T-helper 1 cell treated with Interleukin-12 subunit alpha and Interleukin-12 subunit beta and Interleukin-4 antibody, amounts not matched to agents 30 ng/mL and 1 ng/mL, for 36 hours (primary cell): Measurements from ENCODE around the gene DUSP2. TPM values are rescaled to one million over a fixed set of nuclear protein-coding genes. Genes with fewer than 3 reads are reported as not detected.

Experiments used
- intact Hi-C: fragments of 100-400 bp; cut with micrococcal nuclease; formaldehyde crosslinking; loops from one replicate; pipeline ENCODE4 v1.15.1; 2024
- total RNA-seq: library from RNA; stranded (reverse); gene quantifications from 2 replicates; pipeline ENCODE4 v1.2.3, GENCODE V29; 2022

DUSP2 gene
- total RNA-seq, 1 donor from 2014 or later = 74.7 TPM

DNA sequence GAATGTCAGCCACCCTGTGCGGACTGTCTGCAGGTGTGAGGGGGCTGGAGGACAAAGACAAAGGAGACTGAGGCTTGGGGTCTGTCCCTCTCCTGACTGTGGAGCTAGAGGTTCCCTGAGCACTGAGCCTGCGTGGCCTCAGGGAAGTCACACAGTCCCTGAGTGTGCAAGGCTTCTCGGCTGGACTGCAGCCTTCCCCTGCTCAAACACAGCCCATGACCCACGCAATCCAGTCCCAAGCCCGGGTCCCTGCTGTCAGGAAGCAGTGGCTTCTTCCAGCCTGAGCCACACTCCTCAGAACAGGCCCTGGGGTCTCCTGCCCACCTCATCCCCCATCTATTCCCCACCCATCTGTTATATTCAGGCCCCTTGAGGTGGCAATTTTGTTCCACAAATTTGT is 9.6 kb downstream of the DUSP2 start:
- intact Hi-C loops = no loop called here

DNA sequence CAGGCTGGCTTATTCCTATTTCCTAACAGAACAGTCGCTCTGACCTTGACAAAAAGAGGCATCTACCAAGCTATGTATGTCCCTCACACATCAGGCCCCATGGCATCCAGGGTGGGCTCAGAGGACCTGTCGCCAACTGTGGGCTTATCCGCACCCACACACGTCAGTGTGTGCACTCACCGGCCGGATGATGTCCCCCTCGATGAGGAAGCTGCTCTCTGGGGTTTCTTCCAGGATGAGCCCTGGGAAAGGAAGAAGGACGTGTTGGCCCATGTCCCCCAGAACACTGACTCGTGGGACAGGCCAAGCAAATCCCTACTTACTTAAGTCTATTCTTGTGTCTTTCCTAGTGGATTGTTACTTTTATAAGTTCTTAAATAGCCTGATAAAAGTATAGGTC is 10.1 kb downstream of the DUSP2 start:
- intact Hi-C loops = no loop called here

DNA sequence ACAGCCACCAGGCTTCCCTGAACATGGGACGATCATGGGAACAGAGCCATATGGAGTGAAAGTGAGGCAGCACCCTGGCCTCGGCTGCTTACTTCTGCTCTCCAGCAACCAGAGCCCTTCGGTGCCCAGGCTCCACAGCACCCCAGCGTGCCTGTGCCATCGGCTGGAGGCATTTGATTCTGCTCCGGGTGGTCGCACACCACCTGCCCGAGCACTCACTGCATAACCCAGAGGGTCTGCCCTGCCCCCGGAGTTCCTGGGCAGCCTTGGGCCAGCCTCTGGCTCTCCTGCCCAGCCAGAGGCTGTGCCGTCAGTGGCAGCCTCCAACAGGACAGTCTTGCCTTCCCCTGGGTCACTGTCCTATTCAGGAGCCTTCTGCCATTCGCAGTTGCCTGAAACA is 10.8 kb downstream of the DUSP2 start:
- intact Hi-C loops = no loop called here

DNA sequence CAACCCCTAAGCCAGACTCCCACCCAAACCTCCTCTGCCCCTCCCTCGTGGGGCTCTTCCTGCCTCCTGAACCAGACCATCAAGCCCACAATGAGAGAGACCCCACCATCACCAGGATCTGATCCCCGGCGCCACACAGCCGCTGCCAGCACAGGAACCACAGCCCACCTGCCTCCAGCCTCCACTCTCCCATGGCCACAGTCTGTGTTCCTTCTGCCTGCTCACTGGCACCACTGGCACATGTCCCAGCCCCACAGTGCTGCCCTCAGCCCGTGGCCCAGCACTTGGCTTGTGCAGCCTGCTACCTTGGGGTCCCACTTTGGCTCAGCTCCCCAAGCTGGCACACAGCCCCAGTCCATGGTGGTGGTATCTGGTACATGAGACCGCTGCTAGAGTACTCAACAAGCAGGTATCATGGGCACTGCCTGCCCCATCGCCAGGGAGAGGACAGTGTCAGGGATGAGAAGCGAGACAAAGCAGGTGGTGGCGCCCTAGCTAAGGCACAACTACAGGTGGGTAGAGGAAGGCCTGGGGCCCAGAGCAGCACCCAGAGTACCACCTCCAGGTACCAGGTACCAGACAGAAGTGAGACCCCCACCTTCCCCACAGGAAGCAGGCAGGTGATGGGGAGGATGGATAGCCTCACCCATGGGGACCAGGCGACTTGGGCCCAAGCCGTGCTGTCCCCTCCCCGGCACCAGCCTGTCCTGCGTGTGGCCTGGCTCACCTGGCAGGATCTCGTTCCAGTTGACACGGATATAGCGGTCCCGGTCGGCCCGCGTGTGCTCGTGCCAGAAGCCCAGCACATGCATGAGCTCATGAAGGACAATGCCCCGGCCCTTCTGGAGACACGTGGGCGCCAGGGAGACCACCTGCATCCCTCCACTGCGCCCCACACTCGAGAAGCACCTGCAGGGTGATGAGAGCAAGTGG is 13.2 kb downstream of the DUSP2 start:
- intact Hi-C loops = no loop called here

- intact Hi-C loops = no loop called here
Observed at GRCh38 chr2:96131152-96131812, 14.0 kb downstream of the DUSP2 start.

DNA sequence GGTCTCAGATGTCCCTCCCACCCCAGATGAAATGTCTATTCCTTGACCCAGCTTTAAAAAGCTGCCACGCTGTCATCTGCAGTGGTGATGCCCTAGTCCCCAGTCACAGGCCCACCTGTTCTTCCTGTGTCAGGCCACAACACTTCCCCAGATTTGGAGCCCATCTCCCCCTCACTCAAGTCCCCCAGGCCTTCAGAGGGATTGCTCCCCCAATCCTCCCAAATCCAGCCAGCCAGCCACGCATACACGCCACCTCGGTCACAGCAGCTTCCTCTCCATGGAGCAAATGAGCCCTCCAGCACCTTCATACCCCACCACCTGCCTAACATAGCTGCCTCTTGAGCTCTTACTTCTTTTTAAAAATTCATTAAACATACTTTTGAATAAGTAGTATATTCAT is 14.8 kb downstream of the DUSP2 start:
- intact Hi-C loops = no loop called here

DNA sequence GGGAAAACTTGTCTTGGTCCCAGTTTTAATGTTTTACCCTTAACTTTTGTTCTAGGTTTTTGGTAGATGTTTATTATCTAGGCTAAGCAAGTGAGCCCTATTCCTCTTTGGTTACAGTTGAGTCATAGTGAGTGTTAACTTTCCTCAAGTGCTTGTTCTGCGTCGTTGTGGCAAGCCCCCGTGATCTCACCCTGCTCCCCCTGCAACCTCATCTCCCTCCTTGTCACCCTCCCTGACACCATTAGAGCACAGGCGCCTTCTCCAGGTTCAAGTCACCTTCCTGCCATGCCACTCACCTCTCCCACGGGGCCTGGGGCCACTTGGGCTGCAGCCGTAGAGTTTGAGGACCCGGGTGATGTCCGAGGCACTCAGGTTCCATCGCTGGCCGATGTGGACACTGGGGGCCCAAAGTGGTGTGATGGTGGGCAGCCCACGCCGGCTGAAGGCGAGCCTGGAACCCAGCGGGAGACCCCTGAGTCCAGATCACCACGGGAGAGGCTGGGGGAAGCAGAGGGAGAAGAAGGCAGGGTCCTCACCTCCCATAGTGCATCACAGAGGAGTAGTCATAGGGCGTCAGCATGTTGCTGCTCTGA is 15.6 kb downstream of the DUSP2 start:
- intact Hi-C loops = no loop called here

DNA sequence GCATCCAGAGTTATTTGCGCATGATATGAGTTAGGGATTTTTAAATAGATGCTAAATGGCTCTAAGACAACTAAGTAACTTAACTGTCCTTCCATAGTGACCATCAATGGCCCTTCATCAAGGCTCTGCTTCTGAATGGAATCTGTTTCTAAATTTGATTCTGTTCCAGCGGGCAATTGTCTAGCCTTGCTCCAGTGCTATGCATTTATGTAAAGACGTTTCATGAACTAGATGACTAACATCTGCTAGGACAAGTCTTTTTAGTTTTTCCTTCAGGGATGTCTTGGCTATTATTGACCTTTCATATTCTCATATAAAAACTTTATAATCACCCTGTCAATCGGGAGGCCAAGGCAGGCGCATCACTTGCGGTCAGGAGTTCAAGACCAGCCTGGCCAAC is 16.8 kb downstream of the DUSP2 start:
- intact Hi-C loops = no loop called here

DNA sequence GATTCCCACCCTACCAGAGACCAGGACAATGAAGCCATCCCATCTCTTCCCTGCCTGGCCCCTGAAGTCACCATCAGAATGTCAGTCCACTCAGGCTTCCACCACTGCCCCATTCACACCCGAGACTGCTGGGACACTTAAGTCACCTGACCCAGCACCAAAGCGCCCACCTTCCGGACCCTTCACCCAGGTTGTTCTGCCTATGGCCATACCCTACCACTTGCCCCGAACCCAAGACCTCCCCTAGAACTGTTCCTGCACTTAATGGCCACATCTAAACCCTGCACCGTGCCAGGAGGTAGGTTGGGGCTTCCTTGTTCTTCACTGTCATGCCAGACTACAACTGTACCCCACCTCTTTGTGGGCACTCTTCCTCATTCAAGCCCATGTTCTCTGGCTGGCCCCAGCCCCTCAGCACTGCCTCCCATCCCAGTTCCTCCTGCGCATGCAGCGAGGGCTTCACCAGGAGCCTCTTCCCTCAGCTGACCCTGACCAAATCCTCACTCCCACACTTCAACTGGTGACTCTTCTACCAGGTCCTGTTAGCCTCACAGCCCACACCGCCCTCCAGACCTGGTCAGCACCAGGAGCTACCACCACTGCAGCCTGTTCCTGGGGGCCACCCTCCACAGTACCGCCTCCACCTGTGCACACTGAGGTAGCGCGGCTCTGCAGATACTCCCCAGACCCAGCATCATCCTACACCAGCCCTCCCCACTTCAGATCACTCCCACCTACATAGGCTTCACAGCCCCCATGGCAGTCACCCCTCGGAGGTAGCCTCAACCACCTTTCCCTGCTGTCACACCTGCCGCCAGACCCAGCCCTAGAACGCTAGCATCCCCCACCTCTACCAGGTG is 20.6 kb downstream of the DUSP2 start:
- intact Hi-C loops = no loop called here

DNA sequence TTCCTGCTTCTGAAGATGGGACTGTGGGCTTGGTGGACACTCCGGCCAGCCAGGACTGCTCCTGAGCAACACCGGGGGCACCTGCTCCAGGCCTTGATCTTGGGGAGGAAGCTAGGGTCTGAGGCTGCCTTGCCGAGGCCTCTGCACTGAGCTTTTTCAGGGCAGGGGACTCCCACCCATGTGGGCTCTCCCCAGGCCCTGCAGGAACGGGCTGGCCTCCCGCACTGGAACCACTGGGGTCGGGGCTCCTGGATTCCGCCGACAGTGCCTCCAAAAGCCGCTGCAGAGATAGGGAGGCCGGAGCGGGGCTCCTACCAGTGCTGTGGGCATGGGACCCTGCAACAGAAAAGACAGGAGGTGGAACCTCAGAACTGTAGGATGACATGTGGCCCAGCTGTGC is 21.3 kb downstream of the DUSP2 start:
- intact Hi-C loops = no loop called here

DNA sequence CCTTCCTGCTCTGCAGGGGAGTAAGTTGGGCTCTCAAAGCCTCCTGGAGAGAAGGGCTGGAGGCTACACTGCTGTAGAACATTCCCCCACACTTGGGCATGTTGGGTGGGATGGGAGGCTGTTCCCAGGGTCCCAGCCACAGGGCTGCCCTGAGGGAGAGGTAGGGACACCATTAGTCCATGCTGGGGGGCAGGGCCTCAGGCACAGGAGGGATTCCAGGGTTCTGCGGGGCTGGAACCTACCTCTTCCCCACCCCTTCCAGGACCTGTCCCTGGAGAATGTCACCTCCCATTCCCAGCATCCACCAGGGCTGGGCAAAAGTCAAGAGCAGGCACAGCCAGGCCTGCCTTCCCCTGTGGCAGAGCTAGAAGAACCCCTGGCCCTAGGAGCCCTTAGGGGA is 21.9 kb downstream of the DUSP2 start:
- intact Hi-C loops = no loop called here

DNA sequence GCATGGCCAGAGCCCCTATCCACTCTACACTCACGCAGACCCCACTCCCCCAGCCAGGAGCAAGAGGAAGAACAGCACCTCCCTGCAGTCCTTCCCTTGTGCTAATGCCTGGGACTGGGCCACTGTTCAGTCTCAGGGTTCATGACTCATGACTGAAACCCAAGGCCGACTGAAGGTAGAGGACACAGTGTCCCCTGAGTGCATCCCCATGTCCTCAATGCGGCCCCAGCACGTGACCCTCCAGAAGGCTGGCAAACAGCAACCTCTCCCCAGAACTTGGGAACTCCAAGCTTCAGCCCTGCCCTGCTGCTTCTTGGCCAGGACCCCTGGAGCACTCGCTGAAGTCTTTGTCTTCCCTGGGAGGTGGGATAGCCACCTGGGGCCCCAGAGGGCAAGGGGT is 22.8 kb downstream of the DUSP2 start:
- intact Hi-C loops = no loop called here

- intact Hi-C loops = no loop called here
Observed at GRCh38 chr2:96121414-96121813, 23.8 kb downstream of the DUSP2 start.

- intact Hi-C loops = no loop called here
Observed at GRCh38 chr2:96120991-96121390, 24.2 kb downstream of the DUSP2 start.

DNA sequence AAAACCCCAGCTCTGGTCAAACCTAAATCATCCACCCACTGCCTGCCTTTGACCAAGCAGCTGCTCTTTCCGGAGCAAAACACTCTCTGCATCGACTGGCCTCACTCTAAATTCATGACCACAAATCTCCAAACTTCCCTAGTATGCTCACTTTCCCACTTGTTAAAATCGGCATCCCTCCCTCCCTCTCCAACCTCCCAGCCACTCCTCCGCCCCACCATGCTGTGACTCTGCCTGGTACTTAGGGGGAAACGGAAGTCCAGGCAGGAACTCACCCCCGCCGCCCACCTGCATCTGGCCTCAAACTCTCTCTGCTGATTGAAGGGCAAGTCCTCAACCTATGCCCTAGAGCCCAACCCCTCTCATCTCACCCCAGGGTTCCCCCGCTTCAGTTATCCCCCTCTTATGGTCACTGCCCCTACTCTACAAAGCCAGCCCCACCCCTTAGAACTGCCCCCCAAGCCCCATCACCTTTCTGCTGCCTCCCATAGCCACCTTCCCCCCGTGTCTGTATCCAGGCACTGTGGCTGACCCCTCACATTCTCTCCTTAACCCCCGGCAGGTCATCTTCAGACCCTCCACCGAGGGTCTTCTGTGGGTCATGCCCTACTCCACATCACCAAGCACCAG is 25.0 kb downstream of the DUSP2 start:
- intact Hi-C loops = no loop called here

GRCh38 chr2:96119389-96119751 is 25.9 kb downstream of the DUSP2 start:
- intact Hi-C loops = no loop called here

GRCh38 chr2:96118698-96119388 is 26.4 kb downstream of the DUSP2 start:
- intact Hi-C loops = no loop called here

- intact Hi-C loops = loop anchor here (1.0 kb wide), 2 partner anchors 56 to 126 kb away; no protein-coding TSS in a partner anchor
Observed at GRCh38 chr2:96117701-96118588, 27.3 kb downstream of the DUSP2 start.

DNA sequence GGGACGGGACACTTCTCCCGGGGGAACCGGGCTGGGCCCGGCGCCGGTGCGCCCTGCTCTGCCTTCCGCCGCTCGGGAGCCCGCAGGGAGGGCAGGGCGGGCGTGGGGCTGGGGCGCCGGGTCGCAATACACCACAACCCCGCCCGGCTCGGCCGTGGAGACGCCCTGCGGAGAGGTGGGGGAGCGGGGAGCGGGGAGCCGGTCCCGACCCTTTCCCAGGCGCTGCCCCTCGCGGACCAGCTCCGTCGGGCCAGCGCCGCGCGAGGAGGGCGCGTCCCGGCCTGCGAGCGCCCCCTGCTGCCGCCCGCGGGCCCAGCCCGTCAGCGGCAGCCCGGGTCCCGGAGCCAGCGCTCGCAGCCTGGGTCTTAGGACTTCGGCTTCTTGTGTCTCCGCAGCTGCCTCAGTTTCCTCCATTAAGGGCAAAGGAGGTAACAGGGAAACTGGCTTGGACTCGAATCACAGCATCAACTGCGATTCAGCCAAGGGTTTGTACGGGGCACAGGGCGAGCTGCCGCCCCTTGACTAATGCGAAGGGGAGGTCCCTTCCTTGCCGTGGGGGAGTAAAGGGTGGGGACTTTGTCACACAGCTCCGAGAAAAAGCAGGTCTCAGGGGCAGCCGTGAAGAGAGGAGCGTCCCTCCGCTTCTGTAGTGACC is 28.2 kb downstream of the DUSP2 start:
- intact Hi-C loops = loop anchor here (1.0 kb wide), 4 partner anchors 28 to 149 kb away; partner anchors contain the start of genes CIAO1 and DUSP2
